HCT116 (cell line): ENCODE data around the gene TASP1. TPM values are rescaled to one million over a fixed set of nuclear protein-coding genes. Genes with fewer than 3 reads are reported as not detected.
"Not testable (repeated sequence)": the region's sequence is repeated elsewhere in the genome, so short reads cannot be mapped to it uniquely, and the experiment has no call there.

Source experiments
- ATAC-seq: fragments of 200-7000 bp; cut with Tn5 transposase; 2 replicates; pipeline ENCODE4 v1.9.1; 2020; ENCODE audit warnings: mild to moderate bottlenecking, moderate library complexity
- BruUV-seq: library from RNA; stranded (reverse); fragments of 400-500 nt; replicated peaks from 2 replicates; lab custom pipeline; 2021; lab: Mats Ljungman, UMichigan
- CTCF ChIA-PET: fragments of 300-600 bp; sonication (Branson Sonifier 250); formaldehyde crosslinking; loops from one replicate; lab custom pipeline; 2021; ENCODE audit warnings: antibody characterized with exemption; lab: Charles Lee
- POLR2A ChIA-PET: fragments of 300-600, 350-600 bp; sonication (Branson Sonifier 250); formaldehyde crosslinking; loops from one replicate; lab custom pipeline; 2021; ENCODE audit warnings: antibody characterized with exemption; lab: Charles Lee
- RAD21 ChIA-PET, 2 experiments: fragments of 300-600 bp; sonication (Branson Sonifier 250); formaldehyde crosslinking; loops; one replicate each; lab custom pipeline; 2023; ENCODE audit warnings: low total read pairs in 2 of 2; ENCODE audit not compliant: uncharacterized antibody in 2 of 2, unreplicated experiment in 2 of 2, low non-redundant PET in 1 of 2; lab: Charles Lee
- DNase-seq: peaks from one replicate; pipeline ENCODE4 v3.0.0-alpha.2; 2010; ENCODE audit warnings: low read depth, low spot score
- H2AFZ ChIP-seq: fragments of 200-600 bp; shearing (Covaris generic), sonication (generic); 2 replicates; pipeline ENCODE4 v1.6.1; 2017; ENCODE audit warnings: low read depth, mixed run types, mixed read lengths, antibody characterized with exemption, low read length; ENCODE audit not compliant: poor library complexity, severe bottlenecking
- H3K27ac ChIP-seq: 2 replicates; pipeline ENCODE4 v1.5.1; 2012; ENCODE audit warnings: low read depth, low read length
- H3K27me3 ChIP-seq: fragments of 200-600 bp; sonication (generic); 2 replicates; pipeline ENCODE4 v1.6.1; 2016; ENCODE audit warnings: mixed run types, low read length, mixed read lengths; ENCODE audit not compliant: insufficient read depth
- H3K36me3 ChIP-seq, 2 experiments: fragments of 200-500 bp in 1 of 2; fragments of 200-600 bp in 1 of 2; sonication (Bioruptor generic) in 1 of 2; sonication (generic) in 1 of 2; 2 replicates each; pipeline versions ENCODE4 v1.5.1 to v1.6.1; 2014 to 2016; ENCODE audit warnings: low read length in 2 of 2, inconsistent platforms in 1 of 2, mixed read lengths in 1 of 2, mixed run types in 1 of 2; ENCODE audit not compliant: insufficient read depth in 2 of 2, control insufficient read depth in 1 of 2
- H3K4me1 ChIP-seq, 2 experiments: fragments of 200-600 bp in 1 of 2; sonication (generic) in 1 of 2; 2 replicates each; pipeline versions ENCODE4 v1.5.1 to v1.6.1; 2012 to 2017; ENCODE audit warnings: low read length in 2 of 2, inconsistent platforms in 1 of 2, mild to moderate bottlenecking in 1 of 2, mixed read lengths in 1 of 2, mixed run types in 1 of 2, moderate library complexity in 1 of 2; ENCODE audit not compliant: insufficient read depth in 2 of 2, control insufficient read depth in 1 of 2
- H3K4me2 ChIP-seq: fragments of 200-600 bp; sonication (generic); 2 replicates; pipeline ENCODE4 v1.6.1; 2017; ENCODE audit warnings: mixed run types, low read length, mixed read lengths
- H3K4me3 ChIP-seq, 2 experiments: fragments of 200-600 bp in 1 of 2; sonication (generic) in 1 of 2; replicated peaks in 1 of 2; 2 replicates each; pipeline ENCODE4 v1.5.1; 2011 to 2016; ENCODE audit warnings: low read length in 2 of 2, control low read depth in 1 of 2, low read depth in 1 of 2, mild to moderate bottlenecking in 1 of 2, mixed read lengths in 1 of 2, mixed run types in 1 of 2
- H3K79me2 ChIP-seq: fragments of 200-600 bp; sonication (generic); 2 replicates; pipeline ENCODE4 v1.6.1; 2017; ENCODE audit warnings: mild to moderate bottlenecking, mixed run types, low read length, moderate library complexity, mixed read lengths; ENCODE audit not compliant: insufficient read depth
- H3K9ac ChIP-seq: fragments of 200-600 bp; sonication (generic); 2 replicates; pipeline ENCODE4 v1.6.1; 2016; ENCODE audit warnings: low read length, mixed read lengths
- H3K9me2 ChIP-seq: fragments of 200-600 bp; sonication (generic), shearing (Covaris generic); 2 replicates; pipeline ENCODE4 v1.6.1; 2017; ENCODE audit warnings: mixed run types, mild to moderate bottlenecking, moderate library complexity; ENCODE audit not compliant: insufficient read depth
- H3K9me3 ChIP-seq, 2 experiments: fragments of 200-500 bp in 1 of 2; fragments of 200-600 bp in 1 of 2; sonication (Bioruptor generic) in 1 of 2; sonication (generic) in 1 of 2; 2 replicates each; pipeline ENCODE4 v1.6.1; 2014 to 2017; ENCODE audit warnings: low read length in 2 of 2, mixed read lengths in 2 of 2, inconsistent platforms in 1 of 2, low read depth in 1 of 2, mild to moderate bottlenecking in 1 of 2, mixed run types in 1 of 2, moderate library complexity in 1 of 2; ENCODE audit not compliant: control insufficient read depth in 1 of 2, insufficient read depth in 1 of 2
- H4K20me1 ChIP-seq: fragments of 200-600 bp; sonication (generic), shearing (Covaris generic); 2 replicates; pipeline ENCODE4 v1.6.1; 2017; ENCODE audit warnings: mixed run types, mild to moderate bottlenecking, moderate library complexity; ENCODE audit not compliant: insufficient read depth
- CBX3 ChIP-seq: IDR thresholded peaks from 2 replicates; pipeline ENCODE4 v1.6.1; 2012; ENCODE audit warnings: low read depth
- EZH2phosphoT487 ChIP-seq: fragments of 200-600 bp; IDR thresholded peaks from 2 replicates; pipeline ENCODE4 v1.6.1; 2018; ENCODE audit warnings: antibody characterized with exemption, borderline replicate concordance
- FOSL1 ChIP-seq: IDR thresholded peaks from 2 replicates; pipeline ENCODE4 v1.6.1; 2012; ENCODE audit warnings: low read depth
- JUND ChIP-seq: IDR thresholded peaks from 2 replicates; pipeline ENCODE4 v1.6.1; 2012
- POLR2A ChIP-seq: IDR thresholded peaks from 2 replicates; pipeline ENCODE4 v1.7.0; 2011; ENCODE audit warnings: borderline replicate concordance; ENCODE audit not compliant: insufficient read depth, insufficient read length; ENCODE audit errors: extremely low read depth
- POLR2AphosphoS5 ChIP-seq: IDR thresholded peaks from 2 replicates; pipeline ENCODE4 v1.6.1; 2011; ENCODE audit warnings: mild to moderate bottlenecking, low read depth, low read length, moderate library complexity
- REST ChIP-seq: IDR thresholded peaks from 2 replicates; pipeline ENCODE4 v1.6.1; 2012; ENCODE audit warnings: low read depth
- ZBTB33 ChIP-seq: IDR thresholded peaks from 2 replicates; pipeline ENCODE4 v1.6.1; 2011; ENCODE audit warnings: mild to moderate bottlenecking, low read length, moderate library complexity; ENCODE audit not compliant: insufficient replicate concordance; ENCODE audit errors: extremely low read depth
- intact Hi-C: fragments of 100-400 bp; cut with micrococcal nuclease; formaldehyde crosslinking; loops from 2 replicates; pipeline ENCODE4 v1.10.0; 2022
- total RNA-seq: library from RNA; stranded (reverse); gene quantifications from one replicate; pipeline ENCODE4 v1.2.1, GENCODE V29; 2021; ENCODE audit not compliant: unreplicated experiment

TASP1 gene
- total RNA-seq, 1 experiment from 2014 or later: 19.1 TPM

- TF ChIP-seq ZBTB33 (no peak), EZH2phosphoT487 (no peak), FOSL1 (no peak), REST (no peak), POLR2AphosphoS5 (no peak), CBX3 (no peak), JUND (no peak), POLR2A (no peak)
These were observed 13.3 kb downstream of the TASP1 start (continued) for GRCh38 chr20:13625304-13625979.

- H3K4me2 ChIP-seq, H3K79me2 ChIP-seq, H3K4me1 ChIP-seq, H3K27ac ChIP-seq, H4K20me1 ChIP-seq, H3K9ac ChIP-seq, POLR2A ChIA-PET, intact Hi-C loops, RAD21 ChIA-PET, DNase-seq, H3K36me3 ChIP-seq, H2AFZ ChIP-seq, BruUV-seq, H3K9me2 ChIP-seq, ATAC-seq, CTCF ChIA-PET, H3K27me3 ChIP-seq, H3K9me3 ChIP-seq, H3K4me3 ChIP-seq: not testable (repeated sequence)
These were observed 19.3 kb downstream of the TASP1 start for GRCh38 chr20:13619415-13619814.

GRCh38 chr20:13618456-13618855, 20.3 kb downstream of the TASP1 start:
- DNase-seq, intact Hi-C loops, H2AFZ ChIP-seq, ATAC-seq, BruUV-seq, H3K9me3 ChIP-seq, H3K79me2 ChIP-seq, POLR2A ChIA-PET, H3K4me1 ChIP-seq, CTCF ChIA-PET, H3K27ac ChIP-seq, H3K9me2 ChIP-seq, H3K4me2 ChIP-seq, H3K4me3 ChIP-seq, RAD21 ChIA-PET, H3K9ac ChIP-seq, H4K20me1 ChIP-seq, H3K27me3 ChIP-seq, H3K36me3 ChIP-seq: not testable (repeated sequence)
